EL (cell line): ENCODE data around the gene LANCL2.
"Not testable (repeated sequence)": the region's sequence is repeated elsewhere in the genome, so short reads cannot be mapped to it uniquely, and the experiment has no call there.

Source experiments
- DNase-seq: peaks from one replicate; pipeline ENCODE4 v3.0.0-alpha.2; 2016

LANCL2 gene

GRCh38 chr7:55365205-55365674, at the start of gene LANCL2:
Gene LANCL2 (plus strand): TSS chr7:55365337. CDS start chr7:55366026, 689 bp downstream.
- DNase-seq, result peak; percentile 43

GRCh38 chr7:55325371-55325792, 39.8 kb upstream of the LANCL2 start:
- DNase-seq, result peak; percentile 94

GRCh38 chr7:55326081-55326835, 38.9 kb upstream of the LANCL2 start:
- DNase-seq, result no peak

GRCh38 chr7:55326945-55327626, 38.1 kb upstream of the LANCL2 start:
- DNase-seq, result no peak

GRCh38 chr7:55335151-55335550, 30.0 kb upstream of the LANCL2 start:
- no peak for DNase-seq

GRCh38 chr7:55335786-55336185, 29.4 kb upstream of the LANCL2 start:
- no peak for DNase-seq

- DNase-seq, result no peak
Observed at GRCh38 chr7:55336540-55336939, 28.6 kb upstream of the LANCL2 start.

- no peak for DNase-seq
Observed at GRCh38 chr7:55339033-55340000, 25.8 kb upstream of the LANCL2 start.

GRCh38 chr7:55342216-55342871, 22.8 kb upstream of the LANCL2 start:
- DNase-seq, result no peak

- DNase-seq, result no peak
Observed at GRCh38 chr7:55343002-55343781, 21.9 kb upstream of the LANCL2 start.

GRCh38 chr7:55343860-55344606, 21.1 kb upstream of the LANCL2 start:
- DNase-seq, result no peak

GRCh38 chr7:55344840-55345239, 20.3 kb upstream of the LANCL2 start:
- DNase-seq, result no peak

- DNase-seq, result no peak
Observed at GRCh38 chr7:55345292-55345691, 19.8 kb upstream of the LANCL2 start.

- DNase-seq, result peak; percentile 75
Observed at GRCh38 chr7:55348502-55348901, 16.6 kb upstream of the LANCL2 start.

- DNase-seq, result no peak
Observed at GRCh38 chr7:55349121-55349520, 16.0 kb upstream of the LANCL2 start.

- no peak for DNase-seq
Observed at GRCh38 chr7:55350281-55350680, 14.9 kb upstream of the LANCL2 start.

GRCh38 chr7:55351263-55351662, 13.9 kb upstream of the LANCL2 start:
- DNase-seq, result no peak

GRCh38 chr7:55352947-55353273, 12.2 kb upstream of the LANCL2 start:
- not testable (repeated sequence) for DNase-seq

GRCh38 chr7:55360486-55360885, 4.7 kb upstream of the LANCL2 start:
- peak; percentile 10 for DNase-seq

- no peak for DNase-seq
Observed at GRCh38 chr7:55361560-55361959, 3.6 kb upstream of the LANCL2 start.

- DNase-seq, result no peak
Observed at GRCh38 chr7:55362927-55363326, 2.2 kb upstream of the LANCL2 start.
